ENCODE results near the gene DOLPP1.

- TF ChIP-seq GATA2 (IDR thresholded peaks at IDR 0.05; ENCODE audit: low read depth, low read length): no peak
- TF ChIP-seq GATA3 (IDR thresholded peaks at IDR 0.05; ENCODE audit: low read depth, low read length): no peak
These were observed 28.3 kb upstream of the DOLPP1 start for GRCh38 chr9:129052592-129052991.
